Astrocyte (in vitro differentiated cells and primary cell): ENCODE data around the gene EIF4E1B.

Experiments
- CTCF ChIP-seq: IDR thresholded peaks from 2 replicates; pipeline ENCODE4 v1.5.1; 2011; ENCODE audit warnings: low read depth, mild to moderate bottlenecking, inconsistent platforms, low read length, moderate library complexity; ENCODE audit not compliant: insufficient read depth
- EZH2 ChIP-seq: IDR thresholded peaks from 2 replicates; pipeline ENCODE4 v1.6.1; 2012; ENCODE audit warnings: mild to moderate bottlenecking, low read length, inconsistent platforms; ENCODE audit not compliant: insufficient read depth

GRCh38 chr5:176595386-176595943 is 35.0 kb upstream of the EIF4E1B start:
- TF ChIP-seq CTCF (no peak), EZH2 (no peak)
